GM03348 (cell line): ENCODE measurements around the gene CCIN.
"Not testable (repeated sequence)": the region's sequence is repeated elsewhere in the genome, so short reads cannot be mapped to it uniquely, and the experiment has no call there.

ENCODE experiments used
- DNase-seq: peaks from one replicate; pipeline ENCODE4 v3.0.0; 2012; ENCODE audit warnings: low spot score

Gene CCIN

DNA sequence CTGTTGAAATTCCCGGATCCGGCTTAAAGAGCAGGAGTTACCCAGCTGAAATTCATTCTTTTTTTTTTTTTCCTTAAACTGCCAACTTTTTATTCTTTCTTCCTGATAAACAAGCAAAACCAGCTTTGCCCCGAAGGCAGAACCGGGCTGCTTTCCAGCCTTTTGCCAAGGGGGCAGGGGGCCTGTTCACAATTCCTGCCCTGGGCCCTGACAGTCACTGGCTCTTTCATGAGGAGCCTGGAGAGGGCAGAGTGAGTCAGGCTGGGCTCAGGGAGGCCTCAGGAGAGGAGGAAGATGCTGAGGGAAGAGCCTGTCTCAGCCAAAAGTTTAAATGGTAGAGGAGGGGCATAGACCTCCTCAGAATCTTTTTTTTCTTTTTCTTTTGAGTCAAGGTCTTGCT is 27.9 kb upstream of the CCIN start:
- DNase-seq = peak; percentile 47

- no peak for DNase-seq
Measured at GRCh38 chr9:36141761-36142160, 27.4 kb upstream of the CCIN start.

GRCh38 chr9:36142510-36143244 is 26.5 kb upstream of the CCIN start:
- DNase-seq = no peak

DNA sequence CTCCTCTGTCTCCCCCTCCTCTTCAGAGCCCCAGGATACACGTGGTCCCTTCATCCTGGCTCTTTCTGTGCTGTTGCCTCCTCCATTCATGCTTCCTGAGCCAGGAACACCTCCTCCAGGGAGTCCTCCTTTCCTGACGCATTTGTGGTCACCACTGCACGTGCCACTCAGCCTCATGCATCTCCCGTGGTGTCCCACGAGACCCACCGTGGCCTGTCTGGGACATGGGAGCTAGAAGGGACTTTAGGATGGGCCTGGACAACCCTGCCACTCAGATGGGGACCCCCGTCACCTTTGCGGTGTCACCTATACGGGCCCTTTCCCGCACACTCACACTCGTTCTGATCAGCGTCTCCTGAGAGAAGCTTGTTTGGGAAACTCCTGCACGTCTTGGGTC is 25.9 kb upstream of the CCIN start:
- DNase-seq = no peak

DNA sequence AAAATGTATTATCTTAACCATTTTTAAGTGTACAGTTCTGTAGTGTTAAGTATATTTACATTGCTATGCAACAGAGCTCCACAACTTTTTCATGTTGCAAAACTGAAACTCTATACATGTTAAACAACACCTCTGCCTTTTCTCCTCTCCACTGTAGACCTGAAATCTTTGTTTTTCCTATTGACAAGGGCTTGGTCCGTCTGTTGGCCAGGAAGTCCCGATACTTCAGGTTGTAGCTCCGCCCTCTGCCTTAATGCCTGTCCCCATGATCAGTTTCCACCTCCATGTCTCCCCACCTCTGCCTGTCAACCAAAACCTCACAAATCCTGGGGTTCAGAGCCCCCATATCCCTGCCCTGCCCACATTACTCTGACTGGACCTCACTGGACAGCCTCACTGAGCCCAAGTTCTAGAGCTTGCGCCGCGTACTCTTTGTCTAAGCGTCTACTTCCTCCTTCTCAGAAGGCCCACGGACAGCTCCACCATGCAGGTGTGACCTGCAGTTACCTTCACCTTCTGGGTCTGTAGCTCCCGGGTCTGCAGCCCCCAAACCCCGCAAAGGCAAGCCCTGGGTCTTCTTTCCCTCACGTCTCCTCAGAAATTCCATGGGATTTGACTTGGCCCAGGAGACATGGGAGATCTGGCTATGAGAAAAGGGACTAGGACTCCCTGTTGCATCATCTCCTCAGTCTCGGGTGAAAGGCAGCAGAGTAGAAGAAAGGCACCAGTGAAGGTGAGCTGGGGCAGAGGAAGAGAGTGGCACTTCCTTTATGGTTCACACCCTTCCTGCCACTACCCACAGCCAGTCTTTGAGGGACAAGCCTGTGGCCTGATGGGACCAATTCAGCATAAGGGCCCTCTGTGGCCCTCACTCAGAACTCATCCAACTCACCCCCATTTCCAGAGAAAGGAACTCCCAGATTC is 24.6 kb upstream of the CCIN start:
- DNase-seq = no peak

DNA sequence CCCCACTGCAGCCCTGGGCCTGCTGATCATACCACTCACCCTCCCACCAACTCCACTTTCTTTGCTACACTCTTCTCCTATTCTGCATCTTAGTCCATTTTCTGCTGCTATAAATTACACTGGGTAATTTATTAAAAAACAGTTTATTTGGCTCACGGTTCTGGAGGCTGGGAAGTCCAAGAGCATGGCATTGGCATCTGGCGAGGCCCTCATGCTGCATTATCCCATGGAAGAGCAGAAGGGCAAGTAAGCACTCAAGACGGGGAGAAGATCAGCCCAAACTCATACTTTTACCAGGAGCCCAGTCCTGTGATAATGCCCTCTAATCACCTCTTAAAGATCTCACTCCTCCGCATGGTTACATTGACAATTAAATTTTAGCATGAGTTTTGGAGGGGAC is 23.2 kb upstream of the CCIN start:
- no peak for DNase-seq

- DNase-seq = no peak
Measured at GRCh38 chr9:36146651-36147050, 22.5 kb upstream of the CCIN start.

DNA sequence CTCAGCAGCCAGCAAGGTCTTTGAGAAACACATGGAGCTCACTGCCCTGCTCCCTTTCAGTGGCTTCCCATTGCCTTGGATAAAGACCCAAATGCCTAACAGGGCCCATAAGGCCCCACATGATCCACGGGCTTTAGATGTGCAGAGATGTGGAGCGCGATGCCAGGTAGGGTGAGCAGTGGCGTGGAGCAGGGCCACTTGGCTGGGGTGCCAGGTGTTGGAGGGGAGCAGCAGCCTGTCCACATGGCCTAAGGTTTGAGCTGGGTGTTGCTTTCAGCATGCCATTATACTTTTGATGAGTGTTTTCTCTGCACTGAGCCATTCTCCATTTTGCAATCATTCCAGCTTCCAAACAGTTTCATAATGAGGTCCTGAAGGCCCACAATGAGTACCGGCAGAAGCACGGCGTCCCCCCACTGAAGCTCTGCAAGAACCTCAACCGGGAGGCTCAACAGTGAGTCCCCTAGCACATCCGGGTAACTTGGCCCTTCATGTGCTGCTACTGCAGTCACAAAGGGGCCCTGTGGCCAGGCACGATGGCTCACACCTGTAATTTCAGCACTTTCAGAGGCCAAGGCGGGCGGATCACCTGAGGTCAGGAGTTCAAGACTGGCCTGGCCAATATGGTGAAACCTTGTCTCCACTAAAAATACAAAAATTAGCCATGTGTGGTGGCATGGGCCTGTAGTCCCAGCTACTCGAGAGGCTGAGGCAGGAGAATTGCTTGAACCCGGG is 21.6 kb upstream of the CCIN start:
- no peak for DNase-seq

DNA sequence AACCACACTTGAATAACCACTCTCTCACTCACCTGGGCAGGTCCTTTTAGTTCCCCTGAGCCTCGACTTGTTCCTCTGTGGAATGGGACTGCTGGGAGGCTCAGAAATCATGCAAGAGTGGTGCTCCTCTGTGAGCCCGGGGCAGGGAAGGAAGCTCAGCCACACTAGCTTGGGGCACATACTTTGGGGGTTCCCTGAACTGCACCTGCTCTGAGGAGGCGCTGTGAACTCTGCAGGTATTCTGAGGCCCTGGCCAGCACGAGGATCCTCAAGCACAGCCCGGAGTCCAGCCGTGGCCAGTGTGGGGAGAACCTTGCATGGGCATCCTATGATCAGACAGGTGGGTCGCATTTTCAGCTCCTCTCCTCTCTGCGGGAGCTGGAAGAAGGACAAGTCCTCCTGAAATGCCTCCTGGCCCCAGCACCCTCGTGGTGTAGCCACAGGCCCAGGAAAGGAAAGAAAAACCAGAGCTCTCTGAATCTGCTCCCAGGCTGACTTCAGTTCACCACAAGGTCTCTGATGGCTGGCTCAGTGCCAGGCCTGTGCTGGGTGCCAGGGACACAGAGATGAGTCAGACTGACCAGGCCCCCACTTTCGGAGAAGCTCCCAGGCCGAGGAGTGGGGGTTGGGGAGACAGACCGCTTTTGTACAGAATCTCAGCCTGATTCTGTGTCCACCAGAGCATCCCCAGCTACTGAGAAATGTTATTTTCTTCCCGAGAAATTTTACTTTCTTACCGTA is 20.7 kb upstream of the CCIN start:
- peak; percentile 94 for DNase-seq

DNA sequence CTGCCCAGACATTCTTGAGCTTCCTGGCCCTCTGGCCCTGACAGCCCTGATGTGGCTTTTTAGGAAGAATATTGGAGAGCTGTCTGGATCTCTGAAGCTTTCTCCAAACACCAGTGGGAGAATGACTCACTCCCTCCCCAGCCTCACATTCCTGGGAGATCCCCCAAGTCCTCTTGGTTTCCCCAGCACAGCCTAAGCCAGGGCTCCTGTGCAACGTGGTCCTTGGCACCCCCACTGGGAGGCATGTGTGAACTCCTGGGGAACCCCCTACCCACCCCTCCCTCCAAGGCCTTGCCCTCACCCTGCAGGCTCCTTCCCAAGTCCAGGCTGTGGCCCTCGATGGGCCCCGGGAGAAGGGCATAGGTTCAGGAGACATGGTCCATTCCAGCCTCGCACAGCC is 20.0 kb upstream of the CCIN start:
- peak; percentile 88 for DNase-seq

DNA sequence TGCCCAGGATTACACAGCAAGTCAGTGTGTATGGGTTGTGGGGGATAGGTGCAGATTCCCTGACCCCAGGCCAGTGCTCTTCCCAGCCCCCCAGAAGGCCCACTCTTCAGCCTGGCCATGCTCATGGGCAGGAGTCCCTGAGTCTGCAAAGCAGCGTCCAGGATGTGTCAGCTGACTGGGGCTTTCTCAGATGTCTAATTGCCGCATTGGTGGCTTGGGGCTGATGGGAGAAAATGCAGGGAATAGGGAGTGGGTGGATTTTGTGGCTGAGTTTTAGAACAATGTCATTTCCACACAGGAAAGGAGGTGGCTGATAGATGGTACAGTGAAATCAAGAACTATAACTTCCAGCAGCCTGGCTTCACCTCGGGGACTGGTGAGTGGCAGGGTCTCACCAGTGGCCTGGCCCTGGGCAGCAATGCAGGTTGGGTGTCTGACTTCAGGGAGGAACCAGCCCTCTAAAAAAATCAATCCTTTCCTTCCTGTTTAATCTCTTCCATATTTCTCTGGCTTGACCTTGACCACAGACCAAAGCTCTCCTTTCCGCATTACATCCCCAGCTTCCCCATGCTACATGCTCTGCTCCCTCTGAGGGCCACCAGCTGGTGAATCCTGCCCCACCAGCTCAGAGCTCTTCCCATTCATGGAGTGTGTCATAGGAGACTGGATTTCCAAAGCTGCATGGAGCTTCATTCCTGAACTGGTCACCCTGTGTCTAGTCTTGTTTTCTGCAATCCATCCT is 18.4 kb upstream of the CCIN start:
- DNase-seq = peak; percentile 38

GRCh38 chr9:36151316-36152210 is 17.6 kb upstream of the CCIN start:
- peak; percentile 44 for DNase-seq

DNA sequence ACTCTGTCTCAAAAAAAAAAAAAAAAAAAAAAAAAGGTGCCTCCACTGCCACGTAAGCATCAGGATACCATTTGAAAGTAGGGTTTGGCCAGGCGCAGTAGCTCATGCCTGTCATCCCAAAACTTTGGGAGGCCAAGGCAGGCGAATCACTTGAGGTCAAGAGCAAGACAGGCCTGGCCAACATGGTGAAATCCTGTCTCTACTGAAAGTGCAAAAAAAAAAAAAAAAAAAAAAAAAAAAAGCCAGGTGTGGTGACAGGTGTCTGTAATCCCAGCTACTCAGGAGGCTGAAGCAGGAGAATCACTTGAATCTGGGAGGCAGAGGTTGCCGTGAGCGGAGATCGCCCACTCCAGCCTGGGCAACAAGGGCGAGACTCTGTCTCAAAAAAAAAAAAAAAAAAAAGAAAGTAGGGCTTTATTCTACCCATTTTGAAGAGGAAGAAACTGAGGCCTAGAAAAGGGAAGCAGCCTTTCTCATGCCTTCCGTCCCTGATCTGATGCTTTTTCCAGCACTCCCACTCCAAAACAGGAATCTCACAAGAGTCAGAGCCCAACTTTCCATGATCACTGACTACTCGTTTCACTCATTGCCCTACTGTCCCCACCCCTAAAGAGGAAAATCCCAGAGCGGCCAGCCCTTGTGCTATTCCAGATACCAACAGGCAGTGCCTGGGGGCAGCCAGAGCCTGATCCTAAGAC is 16.3 kb upstream of the CCIN start:
- no peak for DNase-seq

GRCh38 chr9:36153746-36154145 is 15.4 kb upstream of the CCIN start:
- no peak for DNase-seq

DNA sequence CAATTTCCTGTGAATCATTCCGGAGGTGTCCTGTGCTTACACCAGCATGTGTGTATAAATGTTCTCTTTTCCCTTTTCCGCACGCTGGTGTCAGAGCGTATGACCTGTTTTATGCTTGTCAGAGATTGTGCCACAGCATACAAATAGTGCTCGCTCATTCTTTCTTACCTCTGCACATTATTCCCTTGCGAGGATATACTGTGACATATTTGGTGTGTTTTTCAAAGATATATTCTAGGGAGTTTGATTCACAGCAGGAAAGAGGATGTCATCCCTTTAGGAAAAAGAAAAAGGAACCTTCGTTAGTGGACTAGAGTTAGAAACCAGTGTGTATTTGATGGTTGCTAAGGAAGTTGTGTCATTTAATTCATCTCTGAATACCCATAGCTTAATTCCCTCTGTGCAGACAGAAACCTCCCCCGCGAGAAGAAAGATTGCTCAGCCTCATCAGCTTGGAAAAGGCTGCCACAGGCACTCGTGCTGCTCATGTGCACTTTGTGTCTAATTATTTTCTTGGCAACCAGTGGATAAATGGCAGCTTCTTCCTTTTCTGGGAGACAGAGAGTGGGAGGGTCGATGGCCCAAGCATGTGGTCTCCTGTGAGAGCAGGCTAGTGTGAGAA is 14.7 kb upstream of the CCIN start:
- no peak for DNase-seq

GRCh38 chr9:36156116-36156515 is 13.1 kb upstream of the CCIN start:
- DNase-seq = no peak

GRCh38 chr9:36158122-36158521 is 11.1 kb upstream of the CCIN start:
- no peak for DNase-seq

GRCh38 chr9:36158917-36159316 is 10.3 kb upstream of the CCIN start:
- DNase-seq = peak; percentile 56

GRCh38 chr9:36159509-36159908 is 9.7 kb upstream of the CCIN start:
- DNase-seq = not testable (repeated sequence)
